Stimulated activated CD8-positive, alpha-beta memory T cell treated with anti-CD3 and anti-CD28 coated beads, Interleukin-2, amount 100 ng/mL, for 48 hours (primary cell): Measurements from ENCODE around the gene PRKAR1B.

Experiments
- DNase-seq, 2 donors: peaks; one replicate each; pipeline ENCODE4 v3.0.0-alpha.2; 2020; ENCODE audit warnings: low read depth in 2 of 2

Gene PRKAR1B

DNA sequence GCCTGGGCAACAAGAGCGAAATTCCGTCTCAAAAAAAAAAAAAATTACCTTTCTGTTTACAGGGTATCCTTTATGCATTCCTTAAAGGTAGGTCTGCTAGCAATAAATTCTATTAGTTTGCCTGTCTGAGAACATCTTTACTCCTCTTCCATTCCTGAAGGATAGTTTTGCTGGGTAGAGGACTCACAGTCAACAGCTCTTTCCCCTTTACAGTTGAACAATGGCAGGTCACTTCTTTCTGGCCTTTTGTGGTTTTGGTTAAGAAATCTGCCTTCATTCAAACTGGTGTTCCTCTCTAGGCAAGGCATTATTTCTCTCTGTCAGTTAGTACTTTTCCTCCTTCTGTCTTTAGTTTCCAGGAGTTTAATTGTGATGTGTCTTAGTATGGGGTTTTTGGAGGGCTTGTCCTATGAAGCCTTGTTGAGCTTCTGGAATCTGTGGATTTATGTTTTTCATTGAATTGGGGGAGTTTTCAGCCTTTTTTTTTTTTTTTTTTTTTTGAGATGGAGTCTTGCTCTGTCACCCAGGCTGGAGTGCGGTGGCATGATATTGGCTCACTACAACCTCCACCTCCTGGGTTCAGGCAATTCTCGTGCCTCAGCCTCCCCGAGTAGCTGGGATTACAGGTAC lies 5.3 kb downstream of the PRKAR1B start:
- DNase-seq = no peak

DNA sequence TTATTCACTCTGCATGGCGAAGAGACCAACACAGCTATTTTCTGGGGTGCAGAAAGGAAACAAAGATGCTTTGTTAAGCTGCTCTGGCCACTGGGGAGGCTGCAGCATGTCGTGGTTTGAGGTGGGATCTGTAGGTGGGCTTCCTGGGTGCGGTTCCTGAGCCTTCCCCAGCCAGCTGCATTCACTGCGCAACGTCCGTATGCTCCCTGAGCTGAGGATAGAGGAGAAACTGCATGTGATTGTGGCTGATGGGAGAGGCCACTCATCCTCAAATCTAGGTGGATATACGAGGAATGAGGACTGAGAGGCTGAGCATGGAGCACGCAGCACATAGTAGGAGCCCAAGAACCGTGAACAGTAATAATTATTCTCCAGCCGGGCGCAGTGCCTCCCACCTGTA lies 10.4 kb downstream of the PRKAR1B start:
- DNase-seq = no peak

DNA sequence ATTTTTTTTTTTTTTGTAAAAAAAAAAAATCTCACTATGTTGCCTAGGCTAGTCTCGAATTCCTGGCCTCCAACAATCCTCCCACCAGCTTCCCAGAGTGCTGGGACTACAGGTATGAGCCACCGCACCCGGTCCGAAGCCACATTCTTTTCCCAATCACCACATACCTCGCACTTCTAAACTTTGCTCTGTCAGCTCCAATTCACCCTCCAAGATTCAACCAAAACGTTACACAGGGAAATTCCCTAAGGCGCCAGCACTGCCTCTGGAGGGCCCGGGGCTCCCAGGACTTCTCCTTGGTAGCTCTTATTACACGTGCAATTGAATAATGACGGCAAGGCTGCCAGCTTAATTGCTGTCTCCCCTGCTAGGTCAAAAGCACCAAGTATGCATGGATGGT lies 10.9 kb downstream of the PRKAR1B start:
- no peak for DNase-seq

DNA sequence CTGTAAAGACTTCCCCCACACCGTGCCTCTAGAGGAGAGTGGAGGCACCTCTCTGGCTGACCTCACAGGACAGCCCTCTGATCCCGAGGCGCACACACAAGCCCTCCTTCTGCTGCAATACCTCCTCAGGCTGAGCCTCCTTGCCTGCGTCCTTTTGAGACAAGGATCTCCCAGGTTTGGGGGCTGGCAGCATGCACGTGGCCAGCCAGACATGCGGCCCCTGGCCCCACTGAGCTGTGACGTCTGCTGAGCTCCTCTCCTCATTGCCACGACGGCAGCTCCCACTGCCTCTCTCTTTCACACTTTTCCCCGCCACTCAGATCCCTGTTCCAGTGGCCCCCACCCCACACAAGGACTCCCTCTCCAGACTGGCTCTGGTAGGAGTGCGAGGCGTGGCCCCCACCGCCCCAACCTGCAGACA lies 12.8 kb downstream of the PRKAR1B start:
- DNase-seq = no peak

DNA sequence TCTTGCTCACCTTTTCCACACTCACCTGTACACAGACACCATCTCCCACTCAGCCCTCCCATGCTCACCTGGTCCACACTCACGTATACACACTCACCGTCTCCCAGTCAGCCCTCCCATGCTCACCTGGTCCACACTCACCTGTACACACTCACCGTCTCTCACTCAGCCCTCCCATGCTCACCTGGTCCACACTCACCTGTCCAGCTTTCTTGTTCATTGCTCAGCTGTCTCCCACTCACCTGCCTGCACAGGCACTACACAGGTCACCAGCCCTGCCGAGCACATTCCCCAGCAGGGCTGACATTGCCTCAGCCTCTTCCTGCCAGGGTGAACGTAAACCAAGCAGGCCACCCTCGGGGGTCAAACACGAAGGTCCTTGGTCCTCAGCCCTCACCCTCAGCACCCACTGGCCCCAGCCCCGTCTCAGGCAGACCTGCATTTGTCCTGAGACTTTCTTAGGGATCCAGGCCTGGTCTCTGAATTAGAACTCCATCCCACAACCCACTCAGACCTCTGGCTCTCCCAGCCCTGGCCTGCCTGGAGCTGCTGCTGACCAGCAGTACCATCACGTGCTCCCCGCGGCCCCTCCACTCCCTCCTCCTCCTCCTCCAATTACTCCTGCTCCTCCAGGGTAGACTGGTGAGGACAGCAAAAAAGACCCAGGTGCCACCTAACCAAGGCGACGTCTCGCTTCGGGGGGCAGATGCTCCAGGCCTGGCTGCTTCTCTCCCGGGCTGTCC lies 13.4 kb downstream of the PRKAR1B start:
- no peak for DNase-seq

DNA sequence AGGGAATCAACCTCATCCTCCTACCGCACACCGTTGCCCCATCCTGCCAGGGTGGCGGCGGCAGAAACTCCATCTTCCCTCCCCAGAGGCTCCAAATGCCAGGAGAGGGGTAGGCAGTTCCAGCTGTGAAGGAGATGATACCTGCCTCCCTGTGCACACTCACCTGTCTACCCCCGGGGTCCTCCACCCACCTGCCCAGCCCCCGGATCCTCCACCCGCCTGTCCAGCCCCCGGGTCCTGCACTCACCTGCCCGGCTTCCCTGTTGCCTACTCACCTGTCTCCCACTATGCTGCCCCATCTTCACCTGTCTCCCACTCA lies 14.0 kb downstream of the PRKAR1B start:
- DNase-seq = no peak

DNA sequence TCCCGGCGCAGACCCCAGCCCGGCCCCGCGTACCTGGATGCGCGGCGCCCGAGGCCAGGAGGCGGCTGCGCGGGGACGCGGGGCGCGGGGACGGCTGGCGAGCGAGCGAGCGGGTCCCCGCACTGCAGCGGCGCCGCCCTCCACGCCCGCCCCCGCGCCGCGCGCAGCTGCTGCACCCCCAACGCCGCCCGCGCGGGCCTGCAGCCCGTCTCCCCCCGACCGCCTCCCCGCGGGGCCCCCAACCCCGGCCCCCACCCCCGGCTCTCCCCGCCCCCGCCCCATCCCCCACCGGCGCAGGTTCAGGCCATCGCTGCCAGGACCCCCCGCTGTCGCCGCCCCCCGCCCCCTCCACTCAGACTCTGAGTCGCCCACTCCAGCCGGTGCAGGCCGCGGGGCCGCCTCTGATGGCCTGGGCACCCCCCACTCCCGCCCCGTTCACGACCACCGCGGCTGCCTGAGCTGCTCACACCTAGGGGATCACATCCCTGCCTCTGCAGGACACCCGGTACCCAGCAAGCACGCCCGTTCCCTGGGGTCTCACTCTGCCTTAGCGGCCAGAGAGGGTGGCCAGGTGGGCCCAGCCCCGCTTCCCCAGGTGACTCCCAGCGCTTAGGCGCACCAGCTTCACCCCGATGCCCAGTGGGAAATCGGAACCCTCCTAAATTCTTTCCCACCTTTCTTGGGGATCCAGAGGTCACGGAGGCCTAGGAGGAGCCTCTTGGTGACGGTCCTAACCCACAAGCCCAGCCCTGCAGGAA lies 14.5 kb downstream of the PRKAR1B start:
- no peak for DNase-seq

DNA sequence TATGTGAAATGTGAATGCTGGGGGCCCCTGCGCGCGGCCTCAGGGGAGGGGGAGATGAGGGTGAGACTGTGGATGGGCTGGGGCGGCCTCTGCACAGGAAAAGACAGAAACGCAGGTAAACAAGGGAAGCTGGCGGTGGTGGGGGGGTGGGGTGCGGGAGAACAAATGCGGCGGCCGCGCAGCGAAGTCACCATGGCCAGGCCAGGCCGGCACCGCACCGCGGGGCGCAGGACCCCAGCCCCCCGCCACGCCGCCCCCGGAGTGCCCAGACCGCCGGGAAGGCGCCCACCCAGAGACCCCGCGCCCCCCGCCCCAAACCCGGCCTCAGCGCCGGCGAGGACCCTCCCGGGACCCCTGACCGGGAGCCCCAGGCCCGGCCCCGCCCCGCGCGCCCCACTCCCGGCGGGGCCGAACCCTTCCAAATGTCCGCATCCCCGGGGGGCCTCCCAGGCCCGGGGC lies 15.1 kb downstream of the PRKAR1B start:
- DNase-seq = no peak

DNA sequence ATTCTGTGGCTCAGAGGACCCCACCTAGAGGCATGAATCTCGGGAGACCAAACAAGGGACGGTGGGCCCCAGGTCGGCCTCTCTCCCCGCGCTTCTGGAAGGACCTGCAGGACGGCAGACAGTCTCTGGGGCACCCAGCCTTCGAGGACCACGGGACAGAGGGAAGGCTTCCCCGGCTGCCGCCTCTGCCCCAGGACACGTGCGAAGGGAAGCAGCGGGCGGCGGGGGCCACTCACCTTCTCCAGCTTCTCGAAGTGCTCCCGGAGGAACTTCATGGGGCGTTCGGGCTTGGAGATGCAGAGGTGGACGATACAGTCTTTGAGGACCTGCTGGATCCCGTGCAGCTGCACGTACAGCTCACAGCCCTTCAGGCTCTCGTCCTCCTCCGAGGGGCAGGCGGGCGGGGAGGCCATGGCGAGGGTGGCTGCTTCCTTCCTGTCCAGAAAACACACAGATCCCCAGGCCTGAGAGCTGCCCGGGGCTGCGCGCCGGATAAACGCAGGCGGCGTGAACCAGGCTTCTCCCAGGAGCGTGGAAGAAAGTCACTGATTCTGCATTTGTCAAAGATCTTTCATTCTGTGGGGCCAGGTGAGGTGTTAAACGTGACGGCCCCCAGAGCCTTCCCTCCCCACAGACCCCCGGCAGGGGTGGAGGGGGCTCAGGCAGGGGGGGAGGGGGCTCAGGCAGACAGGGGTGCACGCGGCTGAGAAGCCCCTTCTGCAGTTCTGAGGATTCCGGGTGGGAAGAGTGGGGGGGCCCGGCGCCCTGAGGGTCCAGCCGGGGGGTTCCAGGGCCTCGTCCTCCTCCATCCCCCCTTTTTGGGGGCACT lies 15.8 kb downstream of the PRKAR1B start:
- DNase-seq = no peak

DNA sequence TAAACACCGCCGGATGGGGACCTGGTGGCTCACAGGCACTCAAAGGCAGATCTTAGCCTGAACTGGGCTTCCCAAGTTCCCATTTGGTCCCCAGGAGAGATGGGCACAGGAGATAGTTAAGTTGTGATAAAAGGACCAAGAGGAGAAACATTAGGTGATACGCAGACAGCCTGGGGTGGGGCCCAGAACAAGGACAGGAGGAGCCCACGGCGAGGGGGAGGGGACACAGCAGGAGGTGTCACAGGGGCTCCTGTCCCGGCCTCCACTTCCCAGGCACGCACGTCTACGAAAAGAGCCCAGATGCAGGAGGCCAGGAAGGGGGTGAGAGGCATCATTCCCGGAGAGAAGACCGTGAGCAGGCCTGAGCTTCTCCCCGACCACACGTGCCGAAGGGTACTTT lies 16.9 kb downstream of the PRKAR1B start:
- DNase-seq = no peak

DNA sequence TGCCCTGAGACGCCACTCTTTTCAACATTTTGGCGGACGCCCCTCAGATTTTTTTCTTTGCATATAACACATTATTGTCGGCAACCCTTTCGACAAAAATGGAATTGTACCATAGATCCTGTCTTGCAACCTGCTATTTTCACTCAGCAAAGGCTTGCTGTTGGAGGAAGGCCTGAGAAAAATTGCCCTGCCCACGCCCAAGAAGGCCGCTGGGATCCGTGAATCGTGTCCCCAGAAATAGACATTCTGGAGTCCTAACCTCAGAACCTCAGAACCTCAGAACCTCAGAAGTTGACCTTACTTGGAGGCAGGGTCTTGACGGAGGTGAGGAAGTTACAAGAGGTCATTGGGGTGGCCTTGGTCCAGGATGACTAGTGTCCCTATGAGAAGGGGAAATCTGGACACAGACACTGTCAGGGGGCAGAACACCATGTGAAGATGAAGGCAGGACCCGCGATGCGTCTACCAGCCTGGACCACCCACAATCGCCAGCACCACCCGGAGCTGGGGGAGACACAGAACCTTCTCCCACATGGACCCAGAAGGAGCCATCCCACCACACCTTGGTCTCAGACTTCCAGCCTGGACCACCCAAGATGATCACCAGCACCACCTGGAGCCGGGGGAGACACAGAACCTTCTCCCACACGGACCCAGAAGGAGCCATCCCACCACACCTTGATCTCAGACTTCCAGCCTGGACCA lies 19.6 kb downstream of the PRKAR1B start:
- no peak for DNase-seq

DNA sequence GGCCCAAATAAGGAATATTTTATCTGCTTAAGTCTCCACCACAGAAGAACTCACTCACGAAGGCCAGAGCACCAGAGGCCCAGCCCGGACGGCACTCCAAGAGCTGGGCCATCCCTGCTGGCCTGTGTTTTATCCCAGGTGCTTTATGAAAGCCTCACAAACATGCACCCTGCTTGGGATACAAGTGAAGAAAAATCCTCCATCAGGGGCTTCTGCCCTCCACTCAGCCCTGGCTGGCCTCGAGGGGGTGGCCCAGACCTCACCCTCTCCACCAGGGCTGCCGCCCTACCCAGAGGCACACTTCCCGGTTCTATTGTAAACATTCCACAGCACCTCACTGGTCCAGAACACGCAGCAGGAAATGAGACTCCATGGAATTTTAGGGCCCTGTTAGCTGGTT lies 20.4 kb downstream of the PRKAR1B start:
- DNase-seq = no peak

DNA sequence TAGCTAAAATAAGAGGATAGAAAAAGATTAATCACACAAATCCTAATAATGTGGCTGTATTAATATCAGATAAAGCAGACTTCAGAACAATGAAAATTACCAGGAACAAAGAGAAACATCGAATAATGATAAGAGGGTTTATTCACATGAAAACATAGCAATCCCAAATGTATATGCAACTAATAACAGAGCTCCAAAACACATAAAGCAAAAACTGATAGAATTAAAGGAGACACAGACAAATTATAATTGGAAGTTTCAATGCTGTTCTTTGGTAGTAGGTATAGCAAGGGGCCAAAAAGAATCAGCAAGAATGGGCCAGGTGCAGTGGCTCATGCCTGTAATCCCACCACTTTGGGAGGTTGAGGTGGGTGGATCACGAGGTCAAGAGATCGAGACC lies 24.0 kb downstream of the PRKAR1B start:
- no peak for DNase-seq

DNA sequence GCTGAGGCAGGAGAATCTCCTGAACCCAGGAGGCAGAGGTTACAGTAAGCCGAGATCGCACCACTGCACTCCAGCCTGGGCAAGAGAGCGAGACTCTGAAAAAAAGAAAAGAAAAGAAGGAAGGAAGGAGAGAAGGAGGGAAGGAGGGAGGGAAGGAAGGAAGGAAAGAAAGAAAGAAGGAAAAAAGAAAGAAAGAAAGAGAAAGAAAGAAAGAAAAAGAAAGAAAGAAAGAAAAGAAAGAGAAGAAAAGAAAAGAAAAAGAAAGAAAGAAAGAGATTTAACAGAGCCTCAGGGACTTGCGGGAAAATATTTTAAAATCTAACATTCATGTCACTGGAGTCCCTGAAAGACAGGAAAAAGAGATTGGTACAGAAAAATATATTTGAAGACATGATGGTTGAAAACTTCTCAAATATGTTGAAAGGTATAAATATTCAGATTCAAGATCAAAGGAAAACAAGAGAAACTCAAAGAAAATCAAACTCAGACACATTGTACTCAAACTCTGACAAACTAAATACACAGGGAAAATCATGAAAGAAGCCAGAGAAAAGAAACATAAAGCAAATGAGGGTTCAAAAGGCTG lies 25.9 kb downstream of the PRKAR1B start:
- no peak for DNase-seq

DNA sequence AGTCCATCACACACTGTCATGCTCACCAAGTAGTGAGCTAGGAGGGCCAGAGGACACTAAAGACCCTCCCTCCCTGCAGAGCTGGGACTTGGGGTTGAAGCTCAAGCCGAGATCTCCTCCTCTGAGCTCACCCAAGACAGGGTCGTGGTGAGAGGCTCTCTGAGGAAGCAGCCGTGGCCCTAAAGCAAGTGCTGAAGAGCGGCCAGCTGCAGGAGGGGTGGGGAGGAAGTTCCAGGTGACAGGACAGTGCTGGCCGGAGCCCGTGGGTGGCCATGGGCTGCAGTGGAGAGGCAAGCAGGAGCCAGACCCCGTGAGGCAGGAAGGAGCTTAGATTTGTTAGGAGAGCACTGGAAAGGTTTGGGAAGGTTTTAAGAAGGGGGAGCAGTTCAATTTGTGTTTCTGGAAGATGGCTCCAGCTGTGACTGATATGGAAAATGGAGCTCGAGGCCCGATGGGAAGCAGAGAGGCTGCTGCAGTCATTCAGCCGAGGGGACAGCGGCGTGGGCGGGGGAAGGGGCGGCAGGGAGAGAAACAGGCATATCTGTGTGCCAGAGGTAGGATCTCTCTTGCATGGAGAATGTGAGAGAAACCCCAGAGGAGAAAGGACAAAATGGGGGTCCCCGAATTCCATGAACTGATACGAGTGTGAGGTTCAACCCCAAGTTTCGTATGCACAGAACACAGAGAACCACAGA lies 27.5 kb downstream of the PRKAR1B start:
- no peak for DNase-seq

DNA sequence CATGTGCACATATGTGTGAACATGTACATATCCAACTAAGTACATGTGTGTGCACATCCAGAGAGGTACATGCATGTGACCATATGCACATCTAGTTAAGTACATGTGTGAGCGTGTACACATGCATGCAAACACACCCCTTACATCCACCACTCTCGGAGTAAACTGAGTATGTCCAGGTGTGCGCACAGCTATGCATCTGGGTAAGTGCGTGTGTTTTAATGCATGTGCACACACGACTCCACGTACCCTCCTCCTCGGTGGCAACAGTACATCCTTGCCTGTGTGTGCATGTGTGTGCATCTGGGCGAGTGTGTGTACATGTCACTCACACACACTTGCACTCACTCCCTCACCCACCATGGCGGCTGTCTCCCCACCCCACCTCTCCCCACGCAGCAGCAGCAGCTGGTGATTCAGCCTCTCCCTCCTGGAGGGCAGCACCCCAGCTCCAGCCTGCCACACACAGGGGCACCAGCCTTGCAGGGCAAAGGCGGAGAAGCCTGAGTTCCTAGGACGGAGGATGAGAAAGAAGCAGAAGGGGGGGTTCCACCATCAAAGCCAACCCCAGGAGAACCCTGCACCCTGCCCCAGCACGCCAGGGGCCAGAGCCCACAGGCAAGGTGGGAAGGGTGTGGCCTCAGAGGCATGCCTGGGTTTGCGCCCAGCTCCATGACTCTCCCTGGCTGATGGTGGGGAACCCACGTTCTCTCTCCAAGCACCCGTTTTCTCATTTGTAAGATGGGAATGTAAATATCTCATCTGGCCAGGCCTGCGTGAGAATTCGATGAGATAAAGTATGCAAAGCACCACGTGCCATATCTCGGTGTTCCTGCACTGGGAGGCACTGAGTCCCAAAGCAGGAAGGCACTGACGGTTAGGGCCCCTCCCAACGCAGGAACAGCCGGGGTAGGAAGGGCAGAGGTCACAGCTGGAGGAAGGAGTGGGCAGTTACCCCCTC lies 28.3 kb downstream of the PRKAR1B start:
- DNase-seq = no peak

DNA sequence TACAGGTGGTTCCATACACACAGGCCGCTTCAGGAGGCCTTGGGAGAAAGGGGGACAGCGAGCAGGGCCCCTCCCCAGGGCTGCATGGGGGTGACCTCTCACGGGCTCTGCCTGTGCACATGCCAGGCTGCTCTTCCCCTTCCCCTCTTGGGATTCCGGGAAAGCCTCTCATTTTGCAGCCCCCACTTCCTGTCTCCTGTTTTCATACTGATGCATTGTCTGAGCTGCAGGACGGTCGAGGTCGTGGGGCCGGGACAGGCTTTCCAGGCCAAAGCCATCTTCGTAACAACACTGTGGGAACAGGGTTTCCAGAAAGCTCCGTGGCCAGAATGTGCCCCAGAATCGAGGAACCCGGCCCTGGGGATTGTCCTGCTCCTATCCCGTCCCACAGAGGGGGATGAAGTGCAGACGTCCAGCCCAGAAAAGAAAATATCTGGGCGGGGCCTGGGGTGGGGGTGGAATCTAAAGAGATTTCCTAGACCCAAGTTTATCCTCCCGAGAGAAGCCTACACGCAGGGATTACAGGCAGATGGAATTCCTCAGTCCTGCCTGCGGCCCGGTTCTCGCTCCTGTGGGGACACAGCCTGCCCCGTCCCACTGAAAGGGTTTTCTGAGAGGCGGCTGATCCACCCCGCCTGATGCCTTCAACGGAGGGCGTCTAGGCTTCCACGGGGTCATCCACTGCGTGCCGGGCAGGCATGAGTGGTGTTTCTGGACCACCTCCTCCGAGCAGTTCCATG lies 30.1 kb downstream of the PRKAR1B start:
- DNase-seq = no peak

DNA sequence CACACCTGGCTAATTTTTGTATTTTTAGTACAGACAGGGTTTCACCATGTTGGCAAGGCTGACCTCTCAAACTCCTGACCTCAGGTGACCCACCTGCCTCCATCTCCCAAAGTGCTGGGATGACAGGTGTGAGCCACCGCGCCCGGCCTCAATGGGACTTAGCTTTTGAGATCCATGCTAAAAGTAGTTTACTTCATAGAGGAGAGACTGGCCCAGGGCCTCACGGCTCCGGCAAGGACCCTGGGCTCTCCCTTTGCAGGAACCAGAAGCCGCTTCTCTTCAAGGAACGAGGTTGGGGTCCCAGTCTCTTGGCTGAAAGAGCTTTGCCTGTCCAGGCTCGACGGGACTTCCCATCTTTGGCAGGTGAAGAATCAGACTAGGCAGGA lies 30.7 kb downstream of the PRKAR1B start:
- DNase-seq = no peak

DNA sequence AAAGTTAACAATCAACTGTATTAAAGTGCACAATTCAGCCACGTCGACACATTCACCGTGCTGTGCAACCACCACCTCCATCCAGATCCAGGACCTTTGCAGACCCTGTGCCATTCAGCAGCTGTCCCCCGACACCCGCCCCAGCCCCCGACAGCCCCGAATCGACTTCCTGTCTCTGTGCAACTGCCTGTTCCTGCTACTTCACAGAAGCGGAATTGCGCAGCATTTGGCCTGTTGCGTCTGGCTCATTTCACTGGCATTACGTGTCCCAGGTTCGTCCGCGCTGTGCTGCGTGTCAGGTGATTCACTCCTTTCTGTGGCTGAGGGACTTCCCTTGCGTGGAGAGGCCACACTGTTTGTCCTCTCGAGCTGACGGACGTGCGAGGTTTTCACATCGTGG lies 33.8 kb downstream of the PRKAR1B start:
- no peak for DNase-seq
